Measurements from ENCODE around the gene CST6. TPM values are rescaled to one million over a fixed set of nuclear protein-coding genes. Genes with fewer than 3 reads are reported as not detected.

CST6 gene
- total RNA-seq, 1 donor from 2014 or later, result 1.1 TPM

GRCh38 chr11:66042227-66042995 is 30.6 kb downstream of the CST6 start:
- peaks cover 2% of the 10 kb centered on the region for H3K4me1 Mint-ChIP-seq
- H3K27ac Mint-ChIP-seq, result no peak overlapping the region
- DNase-seq (ENCODE audit: low spot score in 2 of 2, unreplicated experiment in 2 of 2), result no peak
- no peak for TF ChIP-seq CTCF (IDR thresholded peaks at IDR 0.05; ENCODE audit: unreplicated experiment)
- no peaks in the 10 kb centered on the region for H3K36me3 Mint-ChIP-seq
- H3K9me3 Mint-ChIP-seq, result peaks cover under 1% of the 10 kb centered on the region
- peaks cover 2% of the 10 kb centered on the region for H3K27me3 Mint-ChIP-seq (ENCODE audit: low read depth)
- H3K4me3 Mint-ChIP-seq, result no peak overlapping the region

- H3K27ac Mint-ChIP-seq, result no peak overlapping the region
- no peaks in the 10 kb centered on the region for H3K9me3 Mint-ChIP-seq
- H3K4me1 Mint-ChIP-seq, result peaks cover 9% of the 10 kb centered on the region
- no peak for TF ChIP-seq CTCF (IDR thresholded peaks at IDR 0.05; ENCODE audit: unreplicated experiment)
- H3K36me3 Mint-ChIP-seq, result no peaks in the 10 kb centered on the region
- no peak for DNase-seq (ENCODE audit: low spot score in 2 of 2, unreplicated experiment in 2 of 2)
- H3K27me3 Mint-ChIP-seq (ENCODE audit: low read depth), result peaks cover 4% of the 10 kb centered on the region
- no peak overlapping the region for H3K4me3 Mint-ChIP-seq
Observed at GRCh38 chr11:66042996-66043906, 31.4 kb downstream of the CST6 start.

- no peak for TF ChIP-seq CTCF (IDR thresholded peaks at IDR 0.05; ENCODE audit: unreplicated experiment)
- no peak overlapping the region for H3K4me3 Mint-ChIP-seq
- H3K4me1 Mint-ChIP-seq, result peaks cover 18% of the 10 kb centered on the region
- no peak overlapping the region for H3K27ac Mint-ChIP-seq
- no peak for DNase-seq (ENCODE audit: low spot score in 2 of 2, unreplicated experiment in 2 of 2)
- H3K36me3 Mint-ChIP-seq, result no peaks in the 10 kb centered on the region
- H3K9me3 Mint-ChIP-seq, result no peaks in the 10 kb centered on the region
- H3K27me3 Mint-ChIP-seq (ENCODE audit: low read depth), result peaks cover 6% of the 10 kb centered on the region
Observed at GRCh38 chr11:66044757-66045156, 32.9 kb downstream of the CST6 start.

- H3K27me3 Mint-ChIP-seq (ENCODE audit: low read depth), result peaks cover 4% of the 10 kb centered on the region
- H3K4me1 Mint-ChIP-seq, result peaks cover 21% of the 10 kb centered on the region
- H3K27ac Mint-ChIP-seq, result no peak overlapping the region
- no peaks in the 10 kb centered on the region for H3K36me3 Mint-ChIP-seq
- TF ChIP-seq CTCF (IDR thresholded peaks at IDR 0.05; ENCODE audit: unreplicated experiment), result peak; percentile 94
- no peaks in the 10 kb centered on the region for H3K9me3 Mint-ChIP-seq
- peak; percentile 77 to 91 for DNase-seq (ENCODE audit: low spot score in 2 of 2, unreplicated experiment in 2 of 2)
- H3K4me3 Mint-ChIP-seq, result no peak overlapping the region
Observed at GRCh38 chr11:66045177-66045639, 33.4 kb downstream of the CST6 start.

DNA sequence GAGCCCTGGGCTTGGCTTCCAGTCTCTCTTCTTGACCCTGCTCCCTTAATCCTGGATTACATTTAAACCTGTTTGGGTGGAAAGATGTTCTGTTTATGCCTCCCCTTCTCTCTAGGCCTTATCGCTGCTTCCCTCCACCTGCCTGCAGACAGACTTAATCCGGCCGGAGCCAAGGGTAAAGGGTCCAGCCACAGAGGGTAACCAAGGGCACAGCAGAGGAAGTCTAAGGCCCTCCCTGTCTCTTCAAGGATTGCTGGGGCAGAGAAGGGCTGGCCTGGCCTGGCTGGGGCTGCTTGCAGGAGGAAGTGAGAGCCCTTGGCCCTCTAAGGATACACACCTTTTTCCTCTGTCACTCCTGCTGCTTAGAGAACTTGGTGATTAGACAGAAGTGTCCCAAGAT is 35.1 kb downstream of the CST6 start:
- Mint-ChIP-seq H3K27me3 (ENCODE audit: low read depth) (peaks cover 4% of the 10 kb centered on the region), H3K27ac (no peak overlapping the region), H3K4me3 (no peak overlapping the region), H3K9me3 (no peaks in the 10 kb centered on the region), H3K36me3 (no peaks in the 10 kb centered on the region), H3K4me1 (peaks cover 32% of the 10 kb centered on the region)
- no peak for TF ChIP-seq CTCF (IDR thresholded peaks at IDR 0.05; ENCODE audit: unreplicated experiment)
- no peak for DNase-seq (ENCODE audit: low spot score in 2 of 2, unreplicated experiment in 2 of 2)
